GM19240 (cell line): ENCODE data around the gene SEMA3F.

Experiments
- DNase-seq: peaks from one replicate; pipeline ENCODE4 v3.0.0; 2011; ENCODE audit warnings: low spot score; ENCODE audit not compliant: insufficient read length

Gene SEMA3F

GRCh38 chr3:50230794-50231125 lies 75.6 kb downstream of the SEMA3F start:
- no peak for DNase-seq

- DNase-seq, result no peak
These were observed 76.5 kb downstream of the SEMA3F start for GRCh38 chr3:50231581-50231980.

DNA sequence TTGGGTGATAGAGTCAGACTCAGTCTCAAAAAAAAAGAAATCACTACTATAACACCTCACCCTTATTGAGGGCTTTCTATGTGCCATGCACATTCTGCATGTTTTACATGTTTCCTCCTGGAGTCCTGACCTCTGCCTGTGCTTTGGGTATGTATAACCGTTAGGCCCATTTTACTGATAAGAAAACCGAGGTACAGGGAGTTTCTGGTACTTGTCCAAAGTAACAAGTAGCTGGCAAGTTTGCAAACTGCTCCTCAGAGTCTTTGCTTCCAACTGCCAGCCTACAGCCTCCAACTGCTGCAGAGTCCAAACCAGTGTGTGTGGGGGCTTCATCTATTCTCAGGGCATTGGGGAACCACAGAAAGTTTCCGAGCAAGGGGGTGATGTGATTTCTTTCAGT lies 77.2 kb downstream of the SEMA3F start:
- DNase-seq, result no peak

DNA sequence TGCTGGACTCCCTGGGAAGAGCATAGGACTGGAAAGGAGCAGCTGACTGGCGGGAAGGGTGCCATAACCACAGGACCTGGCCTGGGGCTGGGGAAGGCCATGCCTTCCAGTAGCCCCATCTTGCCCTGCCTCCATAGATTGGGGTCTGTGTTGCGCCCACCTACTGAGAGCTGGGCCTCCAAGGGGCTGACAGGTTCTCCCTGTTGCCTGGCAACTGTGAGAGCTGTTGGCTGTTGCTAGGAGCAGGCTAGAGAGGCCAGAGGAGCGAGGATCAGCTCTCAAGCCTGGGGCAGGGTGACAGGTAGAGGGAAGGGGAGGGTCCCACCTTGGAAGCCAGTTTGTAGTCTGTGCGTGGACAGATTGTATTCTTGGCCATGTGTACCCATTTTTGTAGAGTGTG lies 78.1 kb downstream of the SEMA3F start:
- no peak for DNase-seq

DNA sequence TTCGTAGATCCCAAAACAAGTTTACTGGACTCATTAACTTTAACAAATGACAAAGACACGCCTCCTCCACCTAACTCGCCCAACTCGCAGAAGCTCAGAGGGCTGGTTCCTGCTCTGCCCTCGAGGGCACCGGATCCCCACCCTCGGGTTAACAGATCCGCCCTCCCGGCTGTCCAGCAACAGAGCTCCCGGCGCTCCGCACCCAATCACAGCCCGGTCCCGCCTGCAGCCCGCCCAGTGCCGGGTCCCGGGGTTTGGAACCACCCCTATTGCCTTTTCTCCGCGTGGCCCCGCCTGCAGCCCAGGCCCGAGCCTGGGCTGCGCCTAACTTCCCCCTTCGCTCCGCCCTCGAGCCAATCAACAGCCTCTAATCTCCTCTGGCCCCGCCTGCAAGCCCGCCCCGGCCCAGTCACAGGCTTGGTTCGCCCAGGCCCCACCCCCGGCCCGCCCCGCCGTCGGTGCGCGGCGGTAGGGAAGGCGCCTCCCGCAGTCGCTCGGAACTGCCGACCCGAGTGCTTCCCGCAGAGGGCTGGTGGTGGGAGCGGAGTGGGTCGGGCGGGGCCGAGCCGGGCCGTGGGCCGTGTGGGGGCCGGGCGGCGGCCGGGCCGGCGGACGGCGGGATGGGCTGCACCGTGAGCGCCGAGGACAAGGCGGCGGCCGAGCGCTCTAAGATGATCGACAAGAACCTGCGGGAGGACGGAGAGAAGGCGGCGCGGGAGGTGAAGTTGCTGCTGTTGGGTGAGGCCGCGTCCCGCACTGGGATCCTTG lies 80.8 kb downstream of the SEMA3F start, which contains the start of gene GNAI2:
TSS of gene GNAI2 (plus strand) at position 489 of the 768 bp plus-strand sequence. CDS start at position 621, 132 bp downstream.
- DNase-seq, result peak; percentile 96

DNA sequence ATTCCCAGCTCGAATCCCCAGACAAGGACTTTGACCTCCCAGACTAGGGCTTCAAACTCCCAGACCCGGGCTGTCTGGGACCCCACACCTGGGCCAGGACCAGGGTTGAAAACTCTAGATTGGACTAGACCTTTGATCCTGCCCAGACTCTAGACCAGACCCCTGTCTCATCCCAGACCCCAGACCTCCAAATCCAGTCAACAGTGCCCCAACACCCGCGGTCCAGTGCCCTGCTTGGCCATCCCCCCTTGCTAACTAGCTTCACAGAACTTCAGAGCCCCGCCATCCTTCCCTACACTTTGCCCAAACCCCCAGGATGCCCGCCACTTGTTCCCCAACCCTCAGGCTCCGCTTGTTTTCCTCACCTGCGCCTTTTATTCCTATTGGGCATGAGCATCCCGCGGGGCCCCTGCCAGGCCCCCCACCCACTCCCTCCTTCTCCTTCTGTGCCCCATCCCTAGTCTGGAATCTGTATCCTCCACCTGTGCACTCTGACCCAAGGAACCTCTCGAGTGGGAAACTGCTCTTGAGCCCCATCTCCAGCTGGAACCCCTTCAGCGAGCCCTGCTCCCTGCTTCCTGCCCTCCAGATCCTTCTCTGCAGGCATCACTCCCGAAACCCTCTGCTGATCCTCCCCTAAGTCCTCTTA lies 81.5 kb downstream of the SEMA3F start:
- DNase-seq, result no peak

GRCh38 chr3:50237133-50237651 lies 82.1 kb downstream of the SEMA3F start:
- no peak for DNase-seq

- peak; percentile 85 for DNase-seq
These were observed 82.8 kb downstream of the SEMA3F start for GRCh38 chr3:50237754-50238548.

GRCh38 chr3:50238549-50239026 lies 83.5 kb downstream of the SEMA3F start:
- DNase-seq, result no peak
